Measurements from ENCODE around the gene TPST2. TPM values are rescaled to one million over a fixed set of nuclear protein-coding genes. Genes with fewer than 3 reads are reported as not detected.

TPST2 gene
- total RNA-seq, 4 donors from 2014 or later = 22.0 to 30.9 (median 28.7) TPM

DNA sequence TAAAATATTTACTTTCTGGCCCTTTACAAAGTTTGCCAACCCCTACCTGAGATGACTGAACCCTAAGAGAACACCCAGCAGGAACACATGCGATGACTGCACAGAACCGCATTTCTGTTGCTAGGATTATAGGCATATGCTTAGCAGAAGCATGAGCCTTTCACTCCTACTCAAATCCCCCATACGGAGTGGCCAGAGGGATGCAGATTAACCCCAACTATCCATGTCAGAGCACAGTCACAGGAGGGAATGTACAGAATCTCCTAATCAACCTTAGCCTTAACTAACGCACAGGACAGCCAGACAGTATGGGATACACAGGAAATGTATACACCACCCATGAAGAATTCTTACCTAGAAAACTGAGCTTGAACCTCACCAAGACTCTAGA, 112.6 kb downstream of the TPST2 start:
- DNase-seq (ENCODE audit: extremely low spot score) = no peak
- Histone ChIP-seq H3K9me3 (no peaks in the 10 kb centered on the region), H3K36me3 (peaks cover 40 to 64% (median 49%) of the 10 kb centered on the region in 4 donors), H3K4me1 (peaks cover 29 to 37% (median 33%) of the 10 kb centered on the region in 4 donors), H3K27ac (replicated peaks in 1 of 4) (no peak overlapping the region), H3K4me3 (no peak overlapping the region), H3K27me3 (no peaks in the 10 kb centered on the region)
- intact Hi-C loops (cut with DNase I) = no loop called here
- no peak for TF ChIP-seq POLR2A (IDR thresholded peaks at IDR 0.05; ENCODE audit: low read depth)
- TF ChIP-seq EP300 (IDR thresholded peaks at IDR 0.05) = no peak
- TF ChIP-seq, protein P1, sequence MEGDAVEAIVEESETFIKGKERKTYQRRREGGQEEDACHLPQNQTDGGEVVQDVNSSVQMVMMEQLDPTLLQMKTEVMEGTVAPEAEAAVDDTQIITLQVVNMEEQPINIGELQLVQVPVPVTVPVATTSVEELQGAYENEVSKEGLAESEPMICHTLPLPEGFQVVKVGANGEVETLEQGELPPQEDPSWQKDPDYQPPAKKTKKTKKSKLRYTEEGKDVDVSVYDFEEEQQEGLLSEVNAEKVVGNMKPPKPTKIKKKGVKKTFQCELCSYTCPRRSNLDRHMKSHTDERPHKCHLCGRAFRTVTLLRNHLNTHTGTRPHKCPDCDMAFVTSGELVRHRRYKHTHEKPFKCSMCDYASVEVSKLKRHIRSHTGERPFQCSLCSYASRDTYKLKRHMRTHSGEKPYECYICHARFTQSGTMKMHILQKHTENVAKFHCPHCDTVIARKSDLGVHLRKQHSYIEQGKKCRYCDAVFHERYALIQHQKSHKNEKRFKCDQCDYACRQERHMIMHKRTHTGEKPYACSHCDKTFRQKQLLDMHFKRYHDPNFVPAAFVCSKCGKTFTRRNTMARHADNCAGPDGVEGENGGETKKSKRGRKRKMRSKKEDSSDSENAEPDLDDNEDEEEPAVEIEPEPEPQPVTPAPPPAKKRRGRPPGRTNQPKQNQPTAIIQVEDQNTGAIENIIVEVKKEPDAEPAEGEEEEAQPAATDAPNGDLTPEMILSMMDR (IDR thresholded peaks at IDR 0.05) = no peak
- no peak for TF ChIP-seq POLR2AphosphoS5 (IDR thresholded peaks at IDR 0.05)
- 34% methylated on average over 4 of the region's 4 CpGs for WGBS

DNA sequence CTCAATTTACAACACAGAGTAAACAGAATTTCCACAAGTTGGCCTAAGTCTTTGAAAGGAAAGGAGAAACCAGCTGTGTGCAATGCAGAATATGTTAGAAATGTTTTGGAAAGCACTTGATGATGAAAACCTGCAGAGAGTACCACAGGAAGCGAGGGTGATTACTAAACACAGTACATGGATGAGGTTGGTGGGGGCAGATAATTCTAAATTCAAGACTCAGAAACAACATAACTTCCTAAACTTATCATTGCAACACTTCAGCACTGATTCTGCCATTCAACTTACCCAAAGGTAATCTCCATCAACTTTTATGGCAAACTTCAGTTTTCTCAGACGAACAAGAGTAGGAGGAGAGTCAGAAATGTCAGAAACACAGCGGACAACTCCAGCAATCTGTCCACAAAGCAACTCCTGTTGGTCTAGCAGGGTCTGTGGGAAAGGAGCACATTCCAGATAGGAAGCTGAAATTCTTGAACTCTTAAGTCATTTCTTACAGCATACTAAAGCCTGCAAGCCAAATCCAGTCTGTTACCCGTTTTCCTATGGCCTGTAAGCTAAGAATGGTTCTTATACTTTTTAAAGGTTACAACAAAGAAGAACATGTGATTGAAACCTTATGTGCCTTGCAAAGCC, 113.1 kb downstream of the TPST2 start:
- peaks cover 25 to 32% (median 28%) of the 10 kb centered on the region in 4 donors for H3K4me1 ChIP-seq
- no peaks in the 10 kb centered on the region for H3K9me3 ChIP-seq
- 83% methylated on average over 4 of the region's 4 CpGs for whole genome bisulfite sequencing
- H3K36me3 ChIP-seq = peaks cover 45 to 70% (median 54%) of the 10 kb centered on the region in 4 donors
- no peak overlapping the region for H3K27ac ChIP-seq (replicated peaks in 1 of 4)
- DNase-seq (ENCODE audit: extremely low spot score) = no peak
- no peak for TF ChIP-seq POLR2AphosphoS5 (IDR thresholded peaks at IDR 0.05)
- no peak for TF ChIP-seq EP300 (IDR thresholded peaks at IDR 0.05)
- TF ChIP-seq, protein P1 (IDR thresholded peaks at IDR 0.05) = no peak
- TF ChIP-seq POLR2A (IDR thresholded peaks at IDR 0.05; ENCODE audit: low read depth) = no peak
- no peak overlapping the region for H3K4me3 ChIP-seq
- no peaks in the 10 kb centered on the region for H3K27me3 ChIP-seq
- intact Hi-C loops (cut with DNase I) = no loop called here

DNA sequence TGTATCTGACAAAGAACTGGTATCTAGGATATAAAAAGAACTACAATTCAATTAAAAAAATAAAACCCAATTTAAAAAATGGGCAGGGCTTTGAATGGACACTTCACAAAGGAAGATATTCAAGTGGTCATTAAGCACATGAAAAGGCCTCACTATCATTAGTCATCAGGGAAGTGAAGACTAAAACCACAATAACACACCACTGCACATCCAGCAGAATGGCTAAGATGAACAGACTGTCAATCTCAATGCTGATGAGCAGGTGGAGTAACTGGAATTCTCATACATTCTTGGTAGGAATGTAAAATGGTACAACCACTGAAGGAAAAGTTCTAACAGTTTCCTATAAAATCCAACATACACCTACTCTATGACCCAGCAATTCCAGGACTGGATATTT, 115.2 kb downstream of the TPST2 start:
- Histone ChIP-seq H3K27ac (replicated peaks in 1 of 4) (no peak overlapping the region), H3K4me1 (peaks cover 6 to 11% (median 7%) of the 10 kb centered on the region in 4 donors), H3K36me3 (peaks cover 63 to 85% (median 76%) of the 10 kb centered on the region in 4 donors), H3K9me3 (no peaks in the 10 kb centered on the region), H3K4me3 (no peak overlapping the region), H3K27me3 (no peaks in the 10 kb centered on the region)
- DNase-seq (ENCODE audit: extremely low spot score) = no peak
- intact Hi-C loops (cut with DNase I) = no loop called here
- TF ChIP-seq POLR2AphosphoS5 (IDR thresholded peaks at IDR 0.05) = no peak
- no peak for TF ChIP-seq EP300 (IDR thresholded peaks at IDR 0.05)

Small RNAs within 50 kb of the gene (small RNA-seq; reads per million reads assigned to genes)
- gene MIR548J = 0 reads per million in 3 donors

Other genes starting within 250 kb of the TPST2 start
- gene ASPHD2, start 160.9 kb downstream of the TPST2 start, total RNA-seq = 1 to 10 TPM in 2 of 4 donors, under 1 TPM in 2; 0.42 to 1.1 (median 0.88) TPM
- gene HPS4, start 106.3 kb downstream of the TPST2 start, total RNA-seq = 10 to 100 TPM; 15.4 to 17.9 (median 17.5) TPM
- gene SRRD, start 106.3 kb downstream of the TPST2 start, total RNA-seq = 10 to 100 TPM; 12.7 to 20.5 (median 15.2) TPM
- 10 to 100 TPM; 17.9 to 23.5 (median 20.4) TPM for gene TFIP11, start 77.7 kb downstream of the TPST2 start, total RNA-seq
- under 1 TPM in 3 of 4 donors, not detected in 1; 0.33 to 0.86 (median 0.83) TPM for gene CRYBB1, start 27.9 kb upstream of the TPST2 start, total RNA-seq
- not detected for gene CRYBA4, start 31.8 kb upstream of the TPST2 start, total RNA-seq
- 1 to 10 TPM in 1 of 4 donors, under 1 TPM in 3; 0.19 to 1.2 (median 0.38) TPM for gene MIAT, start 67.5 kb upstream of the TPST2 start, total RNA-seq